ENCODE data around the gene PLXNB2.

DNA sequence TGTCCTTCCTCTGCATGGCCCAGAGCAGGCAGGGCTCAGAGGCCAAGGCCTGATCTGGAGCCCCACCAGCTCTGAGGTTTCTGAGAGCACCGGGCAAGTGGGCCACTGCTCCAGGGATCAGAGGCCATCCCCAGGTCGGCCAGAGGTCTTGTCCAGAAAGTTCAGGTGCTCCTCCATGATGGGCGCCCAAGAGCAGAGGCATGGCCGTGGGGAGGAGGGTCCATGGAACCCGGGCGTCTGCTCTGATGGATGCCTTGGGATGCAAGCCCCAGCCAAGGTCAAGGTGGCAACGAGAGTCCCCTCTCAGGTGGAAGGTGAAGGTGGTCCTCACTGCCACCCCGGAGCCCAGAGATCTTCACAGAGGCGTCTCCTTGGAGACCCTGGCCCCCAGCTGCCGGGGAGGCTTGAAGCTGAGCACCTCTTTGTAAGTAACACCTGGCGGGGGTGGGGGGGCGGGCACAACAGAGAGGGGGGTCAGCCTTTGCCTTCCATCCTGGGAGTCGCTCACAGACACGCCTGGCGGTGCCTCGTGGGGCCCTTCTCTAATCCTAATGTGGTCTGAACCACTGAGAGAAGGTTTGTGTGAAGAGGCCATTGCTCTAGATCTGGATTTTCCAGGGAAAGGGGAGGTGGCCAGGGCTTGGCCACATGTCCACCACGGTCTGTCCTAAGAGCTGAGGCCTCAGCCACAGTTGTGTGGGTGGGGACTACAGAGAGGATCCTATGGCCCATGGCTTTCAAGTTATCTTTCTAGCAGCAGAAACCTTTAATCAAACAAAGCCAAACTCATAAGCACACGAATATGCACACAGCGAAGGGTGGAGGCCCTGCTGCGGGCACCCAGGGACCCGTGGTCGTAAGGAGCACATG, 54.2 kb downstream of the PLXNB2 start:
- TF ChIP-seq, protein P1, sequence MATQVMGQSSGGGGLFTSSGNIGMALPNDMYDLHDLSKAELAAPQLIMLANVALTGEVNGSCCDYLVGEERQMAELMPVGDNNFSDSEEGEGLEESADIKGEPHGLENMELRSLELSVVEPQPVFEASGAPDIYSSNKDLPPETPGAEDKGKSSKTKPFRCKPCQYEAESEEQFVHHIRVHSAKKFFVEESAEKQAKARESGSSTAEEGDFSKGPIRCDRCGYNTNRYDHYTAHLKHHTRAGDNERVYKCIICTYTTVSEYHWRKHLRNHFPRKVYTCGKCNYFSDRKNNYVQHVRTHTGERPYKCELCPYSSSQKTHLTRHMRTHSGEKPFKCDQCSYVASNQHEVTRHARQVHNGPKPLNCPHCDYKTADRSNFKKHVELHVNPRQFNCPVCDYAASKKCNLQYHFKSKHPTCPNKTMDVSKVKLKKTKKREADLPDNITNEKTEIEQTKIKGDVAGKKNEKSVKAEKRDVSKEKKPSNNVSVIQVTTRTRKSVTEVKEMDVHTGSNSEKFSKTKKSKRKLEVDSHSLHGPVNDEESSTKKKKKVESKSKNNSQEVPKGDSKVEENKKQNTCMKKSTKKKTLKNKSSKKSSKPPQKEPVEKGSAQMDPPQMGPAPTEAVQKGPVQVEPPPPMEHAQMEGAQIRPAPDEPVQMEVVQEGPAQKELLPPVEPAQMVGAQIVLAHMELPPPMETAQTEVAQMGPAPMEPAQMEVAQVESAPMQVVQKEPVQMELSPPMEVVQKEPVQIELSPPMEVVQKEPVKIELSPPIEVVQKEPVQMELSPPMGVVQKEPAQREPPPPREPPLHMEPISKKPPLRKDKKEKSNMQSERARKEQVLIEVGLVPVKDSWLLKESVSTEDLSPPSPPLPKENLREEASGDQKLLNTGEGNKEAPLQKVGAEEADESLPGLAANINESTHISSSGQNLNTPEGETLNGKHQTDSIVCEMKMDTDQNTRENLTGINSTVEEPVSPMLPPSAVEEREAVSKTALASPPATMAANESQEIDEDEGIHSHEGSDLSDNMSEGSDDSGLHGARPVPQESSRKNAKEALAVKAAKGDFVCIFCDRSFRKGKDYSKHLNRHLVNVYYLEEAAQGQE (IDR thresholded peaks at IDR 0.05; ENCODE audit: insufficient read depth in 1 of 2, low read depth in 2 of 2, low read length in 2 of 2): no peak
- no peak for TF ChIP-seq POLR2AphosphoS5 (IDR thresholded peaks at IDR 0.05; ENCODE audit: low read depth, low read length)
